ENCODE data around the gene ANKRD13B.
"Not testable (repeated sequence)": the region's sequence is repeated elsewhere in the genome, so short reads cannot be mapped to it uniquely, and the experiment has no call there.

The ANKRD13B gene

GRCh38 chr17:29592850-29593551 lies at the start of gene ANKRD13B:
Gene ANKRD13B, plus strand, starts transcription at chr17:29593132. Its CDS starts 490 bp downstream, at chr17:29593622.
- DNase-seq (ENCODE audit: low read depth), result no peak

GRCh38 chr17:29544066-29544465 lies 48.9 kb upstream of the ANKRD13B start:
- no peak for DNase-seq (ENCODE audit: low read depth)

- no peak for DNase-seq (ENCODE audit: low read depth)
These were observed 46.8 kb upstream of the ANKRD13B start for GRCh38 chr17:29546085-29546484.

GRCh38 chr17:29546830-29547229 lies 46.1 kb upstream of the ANKRD13B start:
- no peak for DNase-seq (ENCODE audit: low read depth)

GRCh38 chr17:29549177-29549923 lies 43.6 kb upstream of the ANKRD13B start:
- peak; percentile 77 for DNase-seq (ENCODE audit: low read depth)

- DNase-seq (ENCODE audit: low read depth), result no peak
These were observed 37.1 kb upstream of the ANKRD13B start for GRCh38 chr17:29555840-29556239.

GRCh38 chr17:29557085-29557738 lies 35.7 kb upstream of the ANKRD13B start:
- DNase-seq (ENCODE audit: low read depth), result no peak

- no peak for DNase-seq (ENCODE audit: low read depth)
These were observed 35.2 kb upstream of the ANKRD13B start for GRCh38 chr17:29557739-29558116.

- not testable (repeated sequence) for DNase-seq (ENCODE audit: low read depth)
These were observed 34.8 kb upstream of the ANKRD13B start for GRCh38 chr17:29558139-29558538.

- no peak for DNase-seq (ENCODE audit: low read depth)
These were observed 33.3 kb upstream of the ANKRD13B start for GRCh38 chr17:29559640-29560039.

- DNase-seq (ENCODE audit: low read depth), result no peak
These were observed 32.6 kb upstream of the ANKRD13B start for GRCh38 chr17:29560316-29560715.

GRCh38 chr17:29561554-29562517 lies 31.1 kb upstream of the ANKRD13B start:
- no peak for DNase-seq (ENCODE audit: low read depth)

- no peak for DNase-seq (ENCODE audit: low read depth)
These were observed 30.3 kb upstream of the ANKRD13B start for GRCh38 chr17:29562615-29563014.

GRCh38 chr17:29563816-29564215 lies 29.1 kb upstream of the ANKRD13B start:
- no peak for DNase-seq (ENCODE audit: low read depth)

- no peak for DNase-seq (ENCODE audit: low read depth)
These were observed 27.1 kb upstream of the ANKRD13B start for GRCh38 chr17:29565643-29566472.

GRCh38 chr17:29566473-29567303 lies 26.2 kb upstream of the ANKRD13B start, which contains the start of gene ABHD15:
Gene ABHD15, minus strand, starts transcription at chr17:29567037. Its CDS starts 71 bp downstream, at chr17:29566966.
- DNase-seq (ENCODE audit: low read depth), result peak; percentile 85

- DNase-seq (ENCODE audit: low read depth), result no peak
These were observed 25.7 kb upstream of the ANKRD13B start for GRCh38 chr17:29567304-29567553.

- DNase-seq (ENCODE audit: low read depth), result peak; percentile 53
These were observed 25.2 kb upstream of the ANKRD13B start for GRCh38 chr17:29567554-29568330.

All from fibroblast of gingiva (primary cell).